DOHH2 (cell line): ENCODE measurements around the gene MNT.

Source experiments
- H3F3A ChIP-seq: fragments of 200-600 bp; sonication (generic), shearing (Covaris generic); 2 replicates; pipeline ENCODE4 v1.6.0; 2016; ENCODE audit warnings: antibody characterized with exemption, mild to moderate bottlenecking; ENCODE audit not compliant: control insufficient read depth, insufficient read depth
- H3K27ac ChIP-seq: fragments of 200-600 bp; sonication (generic); 2 replicates; pipeline ENCODE4 v1.5.1; 2014; ENCODE audit warnings: low read depth, mild to moderate bottlenecking, low read length, moderate library complexity
- H3K27me3 ChIP-seq: fragments of 200-600 bp; sonication (generic); 2 replicates; pipeline ENCODE4 v1.6.1; 2014; ENCODE audit warnings: mild to moderate bottlenecking, low read length, mixed read lengths; ENCODE audit not compliant: control insufficient read depth
- H3K36me3 ChIP-seq: fragments of 200-600 bp; sonication (generic); 2 replicates; pipeline ENCODE4 v1.6.1; 2014; ENCODE audit warnings: mild to moderate bottlenecking, low read length, moderate library complexity, mixed read lengths; ENCODE audit not compliant: control insufficient read depth
- H3K4me1 ChIP-seq: fragments of 200-600 bp; sonication (generic); 2 replicates; pipeline ENCODE4 v1.6.1; 2014; ENCODE audit warnings: mild to moderate bottlenecking, low read length, mixed read lengths; ENCODE audit not compliant: control insufficient read depth
- H3K4me2 ChIP-seq: fragments of 200-600 bp; sonication (generic); 2 replicates; pipeline ENCODE4 v1.6.0; 2014; ENCODE audit warnings: mild to moderate bottlenecking, low read length, moderate library complexity
- H3K4me3 ChIP-seq: fragments of 200-600 bp; sonication (generic); 2 replicates; pipeline ENCODE4 v1.5.1; 2014; ENCODE audit warnings: mild to moderate bottlenecking, low read length, mixed read lengths
- H3K79me2 ChIP-seq: fragments of 200-600 bp; sonication (generic); 2 replicates; pipeline ENCODE4 v1.6.1; 2014; ENCODE audit warnings: mild to moderate bottlenecking, low read length, mixed read lengths; ENCODE audit not compliant: control insufficient read depth
- H3K9me2 ChIP-seq: fragments of 200-600 bp; sonication (generic); replicated peaks from 2 replicates; pipeline ENCODE4 v1.6.1; 2014; ENCODE audit warnings: mild to moderate bottlenecking, low read length, mixed read lengths; ENCODE audit not compliant: control insufficient read depth
- H3K9me3 ChIP-seq: fragments of 200-600 bp; sonication (generic); 2 replicates; pipeline ENCODE4 v1.6.1; 2014; ENCODE audit warnings: antibody characterized with exemption, low read length, mixed read lengths; ENCODE audit not compliant: control insufficient read depth, insufficient read depth
- H4K20me1 ChIP-seq: fragments of 200-600 bp; sonication (generic); 2 replicates; pipeline ENCODE4 v1.6.0; 2014; ENCODE audit warnings: low read depth, mild to moderate bottlenecking, antibody characterized with exemption, low read length, moderate library complexity; ENCODE audit not compliant: control insufficient read depth, insufficient read depth
- EZH2phosphoT487 ChIP-seq: fragments of 200-600 bp; sonication (generic); IDR thresholded peaks from 2 replicates; pipeline ENCODE4 v1.6.1; 2017; ENCODE audit warnings: borderline replicate concordance, mild to moderate bottlenecking, antibody characterized with exemption, low read length, moderate library complexity, mixed read lengths
- TF ChIP-seq, protein P1 (sequence below): fragments of 200-600 bp; sonication (generic); IDR thresholded peaks from one replicate; pipeline ENCODE4 v1.5.1; 2014; ENCODE audit warnings: antibody characterized with exemption, mild to moderate bottlenecking, low read depth, low read length; ENCODE audit not compliant: poor library complexity, severe bottlenecking

Gene MNT

DNA sequence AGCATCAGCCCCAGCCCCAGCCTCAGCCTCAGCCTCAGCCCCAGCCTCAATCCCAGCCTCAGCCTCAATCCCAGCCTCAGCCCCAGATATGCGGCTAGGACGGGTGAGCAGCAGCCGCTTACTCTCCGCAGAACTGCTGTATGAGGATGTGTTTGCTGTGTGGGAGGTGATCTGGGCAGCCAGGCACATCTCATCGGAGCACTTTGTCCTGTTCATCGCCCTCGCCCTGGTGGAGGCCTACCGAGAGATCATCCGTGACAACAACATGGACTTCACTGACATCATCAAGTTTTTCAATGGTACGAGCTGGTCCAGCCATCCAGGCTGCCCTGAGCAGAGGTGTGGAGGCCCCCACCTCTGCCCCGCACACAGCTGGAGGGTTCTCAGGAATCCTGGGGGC is 22.0 kb downstream of the MNT start:
- Histone ChIP-seq H3K36me3 (peaks cover 5% of the 10 kb centered on the region; the same call in 1 of the 2 replicates), H3K79me2 (no peaks in the 10 kb centered on the region), H3F3A (peaks cover 1% of the 10 kb centered on the region; the same call in 1 of the 2 replicates), H4K20me1 (no peaks in the 10 kb centered on the region), H3K27ac (no peak overlapping the region), H3K4me2 (no peak overlapping the region), H3K4me3 (no peak overlapping the region), H3K9me3 (no peaks in the 10 kb centered on the region), H3K27me3 (no peaks in the 10 kb centered on the region), H3K9me2 (no peaks in the 10 kb centered on the region), H3K4me1 (peaks cover 4% of the 10 kb centered on the region)
- TF ChIP-seq, protein P1, sequence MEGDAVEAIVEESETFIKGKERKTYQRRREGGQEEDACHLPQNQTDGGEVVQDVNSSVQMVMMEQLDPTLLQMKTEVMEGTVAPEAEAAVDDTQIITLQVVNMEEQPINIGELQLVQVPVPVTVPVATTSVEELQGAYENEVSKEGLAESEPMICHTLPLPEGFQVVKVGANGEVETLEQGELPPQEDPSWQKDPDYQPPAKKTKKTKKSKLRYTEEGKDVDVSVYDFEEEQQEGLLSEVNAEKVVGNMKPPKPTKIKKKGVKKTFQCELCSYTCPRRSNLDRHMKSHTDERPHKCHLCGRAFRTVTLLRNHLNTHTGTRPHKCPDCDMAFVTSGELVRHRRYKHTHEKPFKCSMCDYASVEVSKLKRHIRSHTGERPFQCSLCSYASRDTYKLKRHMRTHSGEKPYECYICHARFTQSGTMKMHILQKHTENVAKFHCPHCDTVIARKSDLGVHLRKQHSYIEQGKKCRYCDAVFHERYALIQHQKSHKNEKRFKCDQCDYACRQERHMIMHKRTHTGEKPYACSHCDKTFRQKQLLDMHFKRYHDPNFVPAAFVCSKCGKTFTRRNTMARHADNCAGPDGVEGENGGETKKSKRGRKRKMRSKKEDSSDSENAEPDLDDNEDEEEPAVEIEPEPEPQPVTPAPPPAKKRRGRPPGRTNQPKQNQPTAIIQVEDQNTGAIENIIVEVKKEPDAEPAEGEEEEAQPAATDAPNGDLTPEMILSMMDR = no peak
- no peak for TF ChIP-seq EZH2phosphoT487

DNA sequence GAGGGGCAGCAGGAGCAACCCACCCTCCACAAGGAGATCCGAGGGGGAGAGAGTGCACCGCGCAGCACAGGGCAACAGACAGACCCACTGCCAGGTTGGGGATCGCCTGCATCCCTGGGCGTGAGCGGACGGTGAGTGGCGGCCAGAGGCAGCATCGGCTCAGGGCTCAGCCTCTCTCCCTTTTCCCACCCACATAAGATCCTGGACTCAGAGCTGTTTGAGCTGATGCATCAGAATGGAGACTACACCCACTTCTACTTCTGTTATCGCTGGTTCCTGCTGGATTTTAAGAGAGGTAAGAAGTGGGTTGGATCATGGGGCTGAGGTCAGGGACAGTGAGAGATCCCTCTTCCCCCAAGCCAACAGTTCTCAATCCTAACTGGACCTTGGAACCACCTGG is 23.2 kb downstream of the MNT start:
- no peaks in the 10 kb centered on the region for H3K79me2 ChIP-seq
- H3K27me3 ChIP-seq = no peaks in the 10 kb centered on the region
- no peak overlapping the region for H3K4me2 ChIP-seq
- no peaks in the 10 kb centered on the region for H3F3A ChIP-seq
- no peaks in the 10 kb centered on the region for H4K20me1 ChIP-seq
- TF ChIP-seq EZH2phosphoT487 = no peak
- TF ChIP-seq, protein P1 = no peak
- peaks cover under 1% of the 10 kb centered on the region; the same call in 1 of the 2 replicates for H3K4me1 ChIP-seq
- H3K36me3 ChIP-seq = peaks cover 5% of the 10 kb centered on the region; the same call in 1 of the 2 replicates
- H3K27ac ChIP-seq = no peak overlapping the region
- H3K4me3 ChIP-seq = no peak overlapping the region
- no peaks in the 10 kb centered on the region for H3K9me3 ChIP-seq
- no peaks in the 10 kb centered on the region for H3K9me2 ChIP-seq

DNA sequence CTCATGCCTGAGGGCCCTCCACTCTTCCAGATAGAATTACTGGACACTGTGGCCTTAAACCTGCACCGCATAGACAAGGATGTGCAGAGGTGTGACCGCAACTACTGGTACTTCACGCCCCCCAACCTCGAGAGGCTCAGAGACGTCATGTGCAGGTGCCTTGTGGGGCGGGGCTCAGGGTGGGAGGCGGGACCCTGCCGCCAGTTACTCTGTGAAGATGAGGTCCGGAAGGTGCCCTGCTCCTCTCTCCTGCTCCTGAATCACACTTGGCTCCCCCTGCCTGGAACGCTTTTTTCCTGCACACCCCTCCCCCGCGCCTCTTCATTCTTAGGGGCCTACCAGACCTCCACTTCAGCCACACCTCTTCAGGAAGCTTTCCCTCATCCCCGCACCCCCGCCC is 24.8 kb downstream of the MNT start:
- Histone ChIP-seq H3K9me3 (no peaks in the 10 kb centered on the region), H3K4me3 (no peak overlapping the region), H3F3A (no peaks in the 10 kb centered on the region), H3K9me2 (no peaks in the 10 kb centered on the region), H3K4me2 (no peak overlapping the region), H3K4me1 (no peaks in the 10 kb centered on the region), H4K20me1 (no peaks in the 10 kb centered on the region), H3K79me2 (no peaks in the 10 kb centered on the region), H3K36me3 (peaks cover 5% of the 10 kb centered on the region; the same call in 1 of the 2 replicates), H3K27me3 (no peaks in the 10 kb centered on the region), H3K27ac (no peak overlapping the region)
- no peak for TF ChIP-seq EZH2phosphoT487
- TF ChIP-seq, protein P1 = no peak
